Mesenteric fat pad (tissue), 1 donor: Measurements from ENCODE around the gene NDUFAF2. TPM values are rescaled to one million over a fixed set of nuclear protein-coding genes. Genes with fewer than 3 reads are reported as not detected.
"Not testable (repeated sequence)": the region's sequence is repeated elsewhere in the genome, so short reads cannot be mapped to it uniquely, and the experiment has no call there.

Source experiments
- DNase-seq: peaks from one replicate; pipeline ENCODE4 v3.0.0-alpha.2; 2020; ENCODE audit warnings: low spot score
- long read RNA-seq: library from polyadenylated mRNA; unstranded; transcript quantifications from one replicate; pipeline ENCODE4 v2.0.0, GENCODE V29; 2020
- total RNA-seq: library from RNA; stranded (reverse); fragmentation: NEBNext Ultra II Directional; extraction: Animal tissue kit (Norgen Biotek cat#: 25700); gene quantifications from one replicate; pipeline ENCODE4 v1.2.1, GENCODE V29; 2021
- donor health status: DM: yes; HTN: yes; CAD: no.

Gene NDUFAF2
- total RNA-seq, result 36.2 TPM
- long read RNA-seq, partial matches to known transcripts, result 1 of 15 reads
- long read RNA-seq, other reads (novel, unspliced or antisense), result 10 of 15 reads

- DNase-seq, result peak; percentile 96
Measured at GRCh38 chr5:60944904-60945812, at the start of gene NDUFAF2, which contains the start of gene ERCC8. TSS of gene NDUFAF2 (plus strand) at chr5:60945205. CDS start at chr5:60945256, 51 bp downstream. TSS of gene ERCC8 (minus strand) at chr5:60945070. CDS start at chr5:60945008, 62 bp downstream.

- DNase-seq, result no peak
Measured at GRCh38 chr5:60896991-60897390, 48.0 kb upstream of the NDUFAF2 start.

GRCh38 chr5:60903356-60903755 is 41.6 kb upstream of the NDUFAF2 start:
- no peak for DNase-seq

- DNase-seq, result no peak
Measured at GRCh38 chr5:60916646-60917045, 28.4 kb upstream of the NDUFAF2 start.

GRCh38 chr5:60918466-60918865 is 26.5 kb upstream of the NDUFAF2 start:
- no peak for DNase-seq

GRCh38 chr5:60927450-60927849 is 17.6 kb upstream of the NDUFAF2 start:
- DNase-seq, result no peak

- no peak for DNase-seq
Measured at GRCh38 chr5:60929024-60929423, 16.0 kb upstream of the NDUFAF2 start.

GRCh38 chr5:60943624-60944023 is 1.4 kb upstream of the NDUFAF2 start:
- no peak for DNase-seq

GRCh38 chr5:60945813-60946187 is 795 bp downstream of the NDUFAF2 start:
- DNase-seq, result no peak

- DNase-seq, result no peak
Measured at GRCh38 chr5:60948738-60949137, 3.7 kb downstream of the NDUFAF2 start.

GRCh38 chr5:60955239-60955638 is 10.2 kb downstream of the NDUFAF2 start:
- DNase-seq, result no peak

- no peak for DNase-seq
Measured at GRCh38 chr5:60958088-60958487, 13.1 kb downstream of the NDUFAF2 start.

GRCh38 chr5:60958712-60959111 is 13.7 kb downstream of the NDUFAF2 start:
- DNase-seq, result no peak

GRCh38 chr5:60959156-60959555 is 14.2 kb downstream of the NDUFAF2 start:
- DNase-seq, result no peak

GRCh38 chr5:60960591-60960990 is 15.6 kb downstream of the NDUFAF2 start:
- no peak for DNase-seq

- DNase-seq, result no peak
Measured at GRCh38 chr5:60961685-60962084, 16.7 kb downstream of the NDUFAF2 start.

- DNase-seq, result no peak
Measured at GRCh38 chr5:60972231-60972630, 27.2 kb downstream of the NDUFAF2 start.

- no peak for DNase-seq
Measured at GRCh38 chr5:60977956-60978737, 33.1 kb downstream of the NDUFAF2 start.

- no peak for DNase-seq
Measured at GRCh38 chr5:60978968-60979367, 34.0 kb downstream of the NDUFAF2 start.

- no peak for DNase-seq
Measured at GRCh38 chr5:60980511-60980910, 35.5 kb downstream of the NDUFAF2 start.

- DNase-seq, result not testable (repeated sequence)
Measured at GRCh38 chr5:60982127-60982526, 37.1 kb downstream of the NDUFAF2 start.

GRCh38 chr5:60989790-60990189 is 44.8 kb downstream of the NDUFAF2 start:
- no peak for DNase-seq
